Glutamatergic neuron (in vitro differentiated cells): ENCODE measurements around the gene CLMN. TPM values are rescaled to one million over a fixed set of nuclear protein-coding genes. Genes with fewer than 3 reads are reported as not detected.

Source experiments
- DNase-seq: peaks from one replicate; pipeline ENCODE4 v3.0.0; 2022
- H3K27ac Mint-ChIP-seq: one replicate; pipeline ENCODE4 v1.8.0; 2020; ENCODE audit warnings: mild to moderate bottlenecking, mixed read lengths, inconsistent platforms; ENCODE audit not compliant: unreplicated experiment
- H3K27me3 Mint-ChIP-seq: one replicate; pipeline ENCODE4 v1.8.0; 2020; ENCODE audit warnings: mild to moderate bottlenecking, moderate library complexity, mixed read lengths, inconsistent platforms; ENCODE audit not compliant: unreplicated experiment
- H3K36me3 Mint-ChIP-seq: one replicate; pipeline ENCODE4 v1.8.0; 2020; ENCODE audit warnings: mild to moderate bottlenecking, mixed read lengths, inconsistent platforms; ENCODE audit not compliant: unreplicated experiment
- H3K4me1 Mint-ChIP-seq: one replicate; pipeline ENCODE4 v1.8.0; 2020; ENCODE audit warnings: mild to moderate bottlenecking, low read depth, mixed read lengths, inconsistent platforms; ENCODE audit not compliant: unreplicated experiment
- H3K4me3 Mint-ChIP-seq: one replicate; pipeline ENCODE4 v1.8.0; 2020; ENCODE audit warnings: mild to moderate bottlenecking, mixed read lengths, inconsistent platforms; ENCODE audit not compliant: unreplicated experiment
- H3K9me3 Mint-ChIP-seq: one replicate; pipeline ENCODE4 v1.8.0; 2020; ENCODE audit warnings: mild to moderate bottlenecking, moderate library complexity, mixed read lengths, inconsistent platforms; ENCODE audit not compliant: unreplicated experiment
- total RNA-seq: library from RNA; stranded (reverse); fragmentation: NEBNext Ultra II Directional; extraction: Animal tissue kit (Norgen Biotek cat#: 25700); gene quantifications from one replicate; pipeline ENCODE4 v1.2.1, GENCODE V29; 2021; ENCODE audit not compliant: unreplicated experiment
- TF ChIP-seq, protein P1 (sequence below): fragments of 200-600 bp; sonication (generic); IDR thresholded peaks from one replicate; pipeline ENCODE4 v1.5.0; 2021; ENCODE audit not compliant: partially characterized antibody, unreplicated experiment

CLMN gene
- total RNA-seq, 1 donor from 2014 or later, result 17.6 TPM

DNA sequence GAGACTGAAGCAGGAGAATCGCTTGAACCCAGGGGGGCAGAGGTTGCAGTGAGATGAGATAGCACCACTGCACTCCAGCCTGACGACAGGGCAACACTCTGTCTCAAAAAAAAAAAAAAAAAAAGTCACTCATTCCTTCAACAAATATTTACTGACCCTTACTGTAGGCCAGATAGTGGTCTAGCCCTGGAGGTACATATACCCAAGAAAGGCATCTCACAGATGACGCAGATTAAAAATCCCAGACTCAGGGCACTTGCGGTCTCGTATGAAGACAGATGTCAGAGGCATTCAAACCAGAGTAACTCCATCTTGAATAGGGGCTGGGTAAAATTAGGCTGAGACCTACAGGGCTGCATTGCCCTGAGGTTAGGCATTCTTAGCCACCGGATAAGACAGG lies 44.8 kb downstream of the CLMN start:
- TF ChIP-seq, protein P1, sequence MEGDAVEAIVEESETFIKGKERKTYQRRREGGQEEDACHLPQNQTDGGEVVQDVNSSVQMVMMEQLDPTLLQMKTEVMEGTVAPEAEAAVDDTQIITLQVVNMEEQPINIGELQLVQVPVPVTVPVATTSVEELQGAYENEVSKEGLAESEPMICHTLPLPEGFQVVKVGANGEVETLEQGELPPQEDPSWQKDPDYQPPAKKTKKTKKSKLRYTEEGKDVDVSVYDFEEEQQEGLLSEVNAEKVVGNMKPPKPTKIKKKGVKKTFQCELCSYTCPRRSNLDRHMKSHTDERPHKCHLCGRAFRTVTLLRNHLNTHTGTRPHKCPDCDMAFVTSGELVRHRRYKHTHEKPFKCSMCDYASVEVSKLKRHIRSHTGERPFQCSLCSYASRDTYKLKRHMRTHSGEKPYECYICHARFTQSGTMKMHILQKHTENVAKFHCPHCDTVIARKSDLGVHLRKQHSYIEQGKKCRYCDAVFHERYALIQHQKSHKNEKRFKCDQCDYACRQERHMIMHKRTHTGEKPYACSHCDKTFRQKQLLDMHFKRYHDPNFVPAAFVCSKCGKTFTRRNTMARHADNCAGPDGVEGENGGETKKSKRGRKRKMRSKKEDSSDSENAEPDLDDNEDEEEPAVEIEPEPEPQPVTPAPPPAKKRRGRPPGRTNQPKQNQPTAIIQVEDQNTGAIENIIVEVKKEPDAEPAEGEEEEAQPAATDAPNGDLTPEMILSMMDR, result no peak
- Mint-ChIP-seq H3K4me1 (no peaks in the 10 kb centered on the region), H3K27me3 (no peaks in the 10 kb centered on the region), H3K4me3 (no peak overlapping the region), H3K27ac (no peak overlapping the region), H3K36me3 (peaks cover 7% of the 10 kb centered on the region), H3K9me3 (no peaks in the 10 kb centered on the region)
- no peak for DNase-seq

- H3K4me3 Mint-ChIP-seq, result no peak overlapping the region
- no peaks in the 10 kb centered on the region for H3K27me3 Mint-ChIP-seq
- no peak overlapping the region for H3K27ac Mint-ChIP-seq
- peaks cover 7% of the 10 kb centered on the region for H3K36me3 Mint-ChIP-seq
- TF ChIP-seq, protein P1, result no peak
- peaks cover 2% of the 10 kb centered on the region for H3K9me3 Mint-ChIP-seq
- no peak for DNase-seq
- H3K4me1 Mint-ChIP-seq, result no peaks in the 10 kb centered on the region
These were observed 45.4 kb downstream of the CLMN start for GRCh38 chr14:95274279-95274678.

- no peak for DNase-seq
- Mint-ChIP-seq H3K27ac (no peak overlapping the region), H3K27me3 (no peaks in the 10 kb centered on the region), H3K4me1 (no peaks in the 10 kb centered on the region), H3K36me3 (peaks cover 3% of the 10 kb centered on the region), H3K4me3 (no peak overlapping the region), H3K9me3 (peaks cover 2% of the 10 kb centered on the region)
- TF ChIP-seq, protein P1, result no peak
These were observed 46.4 kb downstream of the CLMN start for GRCh38 chr14:95273001-95273978.

GRCh38 chr14:95272057-95272456 lies 47.7 kb downstream of the CLMN start:
- H3K36me3 Mint-ChIP-seq, result no peaks in the 10 kb centered on the region
- no peaks in the 10 kb centered on the region for H3K27me3 Mint-ChIP-seq
- no peak overlapping the region for H3K27ac Mint-ChIP-seq
- TF ChIP-seq, protein P1, result no peak
- no peak for DNase-seq
- H3K9me3 Mint-ChIP-seq, result peaks cover 2% of the 10 kb centered on the region
- H3K4me3 Mint-ChIP-seq, result no peak overlapping the region
- H3K4me1 Mint-ChIP-seq, result no peaks in the 10 kb centered on the region

- DNase-seq, result no peak
- Mint-ChIP-seq H3K9me3 (peaks cover 2% of the 10 kb centered on the region), H3K4me1 (no peaks in the 10 kb centered on the region)
These were observed 49.5 kb downstream of the CLMN start for GRCh38 chr14:95270203-95270602.

More at GRCh38 chr14:95270203-95270602, 49.5 kb downstream of the CLMN start:
- Mint-ChIP-seq H3K27me3 (no peaks in the 10 kb centered on the region), H3K36me3 (no peaks in the 10 kb centered on the region), H3K27ac (no peak overlapping the region), H3K4me3 (no peak overlapping the region)
- TF ChIP-seq, protein P1, result no peak
